ENCODE results near the gene MTERF1. TPM values are rescaled to one million over a fixed set of nuclear protein-coding genes. Genes with fewer than 3 reads are reported as not detected.

MTERF1 gene
- total and polyA plus RNA-seq, 2 of the 13 experiments (the other 11 are each of a cell fraction or from before 2014, with no cell fraction given) = 5.5 to 19.3 TPM

DNA sequence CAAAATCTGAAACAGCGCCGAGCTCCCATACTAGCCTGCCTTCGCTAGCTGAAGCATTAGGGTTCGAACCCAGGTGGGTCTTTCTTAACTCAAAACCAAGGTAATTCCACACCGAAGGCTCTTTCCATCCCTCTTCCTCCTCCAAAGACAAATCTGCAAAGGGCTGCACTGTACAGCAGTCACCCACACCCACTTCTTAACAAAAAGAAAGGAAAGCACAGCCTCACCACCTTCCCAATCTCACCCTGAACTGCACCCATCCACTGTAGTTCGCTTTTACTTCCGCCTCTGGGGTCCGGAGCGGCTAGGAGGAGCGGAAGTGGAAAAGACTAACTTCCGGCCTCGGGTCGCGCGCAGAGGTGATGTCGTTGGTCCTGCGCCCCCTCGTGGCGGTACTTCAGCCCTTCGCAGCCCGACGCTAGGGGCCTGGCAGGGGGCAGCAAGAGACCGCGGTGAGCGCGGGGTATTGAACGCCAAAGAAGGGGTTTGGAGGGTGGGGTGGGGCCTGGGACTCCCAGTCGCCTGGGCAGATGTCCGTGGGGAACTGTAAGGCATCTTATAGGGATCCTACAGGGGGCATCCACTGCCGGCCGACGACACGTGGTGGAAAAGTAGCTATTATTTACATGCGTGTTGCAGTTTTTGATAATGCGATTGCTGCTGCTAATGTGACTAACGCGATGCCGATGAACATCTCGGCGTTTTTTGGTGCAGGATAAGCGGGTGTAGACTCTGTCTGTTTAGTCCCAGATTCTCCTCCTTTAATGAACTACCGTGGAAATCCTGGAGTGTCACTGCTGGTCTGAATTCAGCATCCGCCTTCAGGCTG is at the start of gene MTERF1 (continued):
- TF ChIP-seq, protein P1, sequence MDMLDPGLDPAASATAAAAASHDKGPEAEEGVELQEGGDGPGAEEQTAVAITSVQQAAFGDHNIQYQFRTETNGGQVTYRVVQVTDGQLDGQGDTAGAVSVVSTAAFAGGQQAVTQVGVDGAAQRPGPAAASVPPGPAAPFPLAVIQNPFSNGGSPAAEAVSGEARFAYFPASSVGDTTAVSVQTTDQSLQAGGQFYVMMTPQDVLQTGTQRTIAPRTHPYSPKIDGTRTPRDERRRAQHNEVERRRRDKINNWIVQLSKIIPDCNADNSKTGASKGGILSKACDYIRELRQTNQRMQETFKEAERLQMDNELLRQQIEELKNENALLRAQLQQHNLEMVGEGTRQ (IDR thresholded peaks at IDR 0.05; ENCODE audit: low read depth, low read length) = no peak
- TF ChIP-seq, protein P1 (CRISPR knock-in tag; IDR thresholded peaks at IDR 0.05; ENCODE audit: borderline replicate concordance) = peak; percentile 37; the same call in 1 of the 2 replicates
- no peak for TF ChIP-seq ZNF296 (CRISPR knock-in tag; conservative IDR thresholded peaks at IDR 0.05)
- peak; percentile 92 for TF ChIP-seq ATF7-NPFF (CRISPR knock-in tag; IDR thresholded peaks at IDR 0.05; ENCODE audit: low read depth)
- TF ChIP-seq KAT8 (CRISPR knock-in tag; IDR thresholded peaks at IDR 0.05) = peak; percentile 99
- TF ChIP-seq TSC22D2 (CRISPR knock-in tag; IDR thresholded peaks at IDR 0.05; ENCODE audit: borderline replicate concordance) = peak; percentile 46; the same call in 1 of the 2 replicates
- TF ChIP-seq MAFK (conservative IDR thresholded peaks at IDR 0.05 in 1 of 2, IDR thresholded peaks at IDR 0.05 in 1 of 2; ENCODE audit: low read length in 2 of 2) = no peak
- TF ChIP-seq ZNF614 (CRISPR knock-in tag; IDR thresholded peaks at IDR 0.05; ENCODE audit: borderline replicate concordance) = peak; percentile 73; the same call in 1 of the 2 replicates
- peak; percentile 86; the same call in 1 of the 2 replicates for TF ChIP-seq AHR (CRISPR knock-in tag; IDR thresholded peaks at IDR 0.05)
- peak; percentile 87 for TF ChIP-seq SMYD3 (CRISPR knock-in tag; IDR thresholded peaks at IDR 0.05)
- 0 out of 2 replicates have a peak, but pooled peaks have one; percentile 20 for TF ChIP-seq SP4 (CRISPR knock-in tag; IDR thresholded peaks at IDR 0.05)
- TF ChIP-seq KLF13 (CRISPR knock-in tag; IDR thresholded peaks at IDR 0.05) = no peak
- TF ChIP-seq ZNF382 (CRISPR knock-in tag; IDR thresholded peaks at IDR 0.05; ENCODE audit: borderline replicate concordance) = no peak
- TF ChIP-seq, protein P2, sequence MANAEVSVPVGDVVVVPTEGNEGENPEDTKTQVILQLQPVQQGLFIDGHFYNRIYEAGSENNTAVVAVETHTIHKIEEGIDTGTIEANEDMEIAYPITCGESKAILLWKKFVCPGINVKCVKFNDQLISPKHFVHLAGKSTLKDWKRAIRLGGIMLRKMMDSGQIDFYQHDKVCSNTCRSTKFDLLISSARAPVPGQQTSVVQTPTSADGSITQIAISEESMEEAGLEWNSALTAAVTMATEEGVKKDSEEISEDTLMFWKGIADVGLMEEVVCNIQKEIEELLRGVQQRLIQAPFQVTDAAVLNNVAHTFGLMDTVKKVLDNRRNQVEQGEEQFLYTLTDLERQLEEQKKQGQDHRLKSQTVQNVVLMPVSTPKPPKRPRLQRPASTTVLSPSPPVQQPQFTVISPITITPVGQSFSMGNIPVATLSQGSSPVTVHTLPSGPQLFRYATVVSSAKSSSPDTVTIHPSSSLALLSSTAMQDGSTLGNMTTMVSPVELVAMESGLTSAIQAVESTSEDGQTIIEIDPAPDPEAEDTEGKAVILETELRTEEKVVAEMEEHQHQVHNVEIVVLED (CRISPR knock-in tag; IDR thresholded peaks at IDR 0.05; ENCODE audit: borderline replicate concordance) = peak; percentile 63; the same call in 1 of the 2 replicates
- no peak for TF ChIP-seq NFRKB (IDR thresholded peaks at IDR 0.05)
- TF ChIP-seq ZNF747 (CRISPR knock-in tag; IDR thresholded peaks at IDR 0.05; ENCODE audit: borderline replicate concordance) = peak; percentile 97
- TF ChIP-seq, protein P3, sequence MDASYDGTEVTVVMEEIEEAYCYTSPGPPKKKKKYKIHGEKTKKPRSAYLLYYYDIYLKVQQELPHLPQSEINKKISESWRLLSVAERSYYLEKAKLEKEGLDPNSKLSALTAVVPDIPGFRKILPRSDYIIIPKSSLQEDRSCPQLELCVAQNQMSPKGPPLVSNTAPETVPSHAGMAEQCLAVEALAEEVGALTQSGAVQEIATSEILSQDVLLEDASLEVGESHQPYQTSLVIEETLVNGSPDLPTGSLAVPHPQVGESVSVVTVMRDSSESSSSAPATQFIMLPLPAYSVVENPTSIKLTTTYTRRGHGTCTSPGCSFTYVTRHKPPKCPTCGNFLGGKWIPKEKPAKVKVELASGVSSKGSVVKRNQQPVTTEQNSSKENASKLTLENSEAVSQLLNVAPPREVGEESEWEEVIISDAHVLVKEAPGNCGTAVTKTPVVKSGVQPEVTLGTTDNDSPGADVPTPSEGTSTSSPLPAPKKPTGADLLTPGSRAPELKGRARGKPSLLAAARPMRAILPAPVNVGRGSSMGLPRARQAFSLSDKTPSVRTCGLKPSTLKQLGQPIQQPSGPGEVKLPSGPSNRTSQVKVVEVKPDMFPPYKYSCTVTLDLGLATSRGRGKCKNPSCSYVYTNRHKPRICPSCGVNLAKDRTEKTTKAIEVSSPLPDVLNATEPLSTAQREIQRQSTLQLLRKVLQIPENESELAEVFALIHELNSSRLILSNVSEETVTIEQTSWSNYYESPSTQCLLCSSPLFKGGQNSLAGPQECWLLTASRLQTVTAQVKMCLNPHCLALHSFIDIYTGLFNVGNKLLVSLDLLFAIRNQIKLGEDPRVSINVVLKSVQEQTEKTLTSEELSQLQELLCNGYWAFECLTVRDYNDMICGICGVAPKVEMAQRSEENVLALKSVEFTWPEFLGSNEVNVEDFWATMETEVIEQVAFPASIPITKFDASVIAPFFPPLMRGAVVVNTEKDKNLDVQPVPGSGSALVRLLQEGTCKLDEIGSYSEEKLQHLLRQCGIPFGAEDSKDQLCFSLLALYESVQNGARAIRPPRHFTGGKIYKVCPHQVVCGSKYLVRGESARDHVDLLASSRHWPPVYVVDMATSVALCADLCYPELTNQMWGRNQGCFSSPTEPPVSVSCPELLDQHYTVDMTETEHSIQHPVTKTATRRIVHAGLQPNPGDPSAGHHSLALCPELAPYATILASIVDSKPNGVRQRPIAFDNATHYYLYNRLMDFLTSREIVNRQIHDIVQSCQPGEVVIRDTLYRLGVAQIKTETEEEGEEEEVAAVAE (CRISPR knock-in tag; IDR thresholded peaks at IDR 0.05; ENCODE audit: borderline replicate concordance) = no peak
- no peak for TF ChIP-seq HNRNPUL1 (IDR thresholded peaks at IDR 0.05; ENCODE audit: low read depth, low read length)
- TF ChIP-seq ZNF768 (CRISPR knock-in tag; IDR thresholded peaks at IDR 0.05) = peak; percentile 67; the same call in 1 of the 2 replicates
- TF ChIP-seq KDM3A (CRISPR knock-in tag; IDR thresholded peaks at IDR 0.05; ENCODE audit: low read depth) = peak; percentile 84
- TF ChIP-seq, protein P4, sequence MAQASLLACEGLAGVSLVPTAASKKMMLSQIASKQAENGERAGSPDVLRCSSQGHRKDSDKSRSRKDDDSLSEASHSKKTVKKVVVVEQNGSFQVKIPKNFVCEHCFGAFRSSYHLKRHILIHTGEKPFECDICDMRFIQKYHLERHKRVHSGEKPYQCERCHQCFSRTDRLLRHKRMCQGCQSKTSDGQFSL (CRISPR knock-in tag; IDR thresholded peaks at IDR 0.05) = no peak
- TF ChIP-seq ZFP1 (CRISPR knock-in tag; IDR thresholded peaks at IDR 0.05) = 0 out of 2 replicates have a peak, but pooled peaks have one; percentile 84
